Hair follicle dermal papilla cell (primary cell): Measurements from ENCODE around the gene TMEM151B. TPM values are rescaled to one million over a fixed set of nuclear protein-coding genes. Genes with fewer than 3 reads are reported as not detected.

ENCODE experiments used
- total RNA-seq: library from RNA; depleted of rRNA; stranded (reverse); fragments of >200 nt; gene quantifications from 2 replicates; pipeline ENCODE4 v1.2.3, GENCODE V29; 2012

Gene TMEM151B
- not detected in 2 replicates for total RNA-seq

GRCh38 chr6:44269921-44270525 lies at the start of gene TMEM151B:
Gene TMEM151B (plus strand): TSS chr6:44270450. CDS start chr6:44270743, 293 bp downstream.

GRCh38 chr6:44223319-44224028 lies 46.8 kb upstream of the TMEM151B start, which contains the start of gene SLC29A1:
Gene SLC29A1 (plus strand): TSS chr6:44223595. CDS start chr6:44227314, 3,719 bp downstream.

GRCh38 chr6:44246663-44247337 lies 23.4 kb upstream of the TMEM151B start, which contains the start of gene HSP90AB1:
Gene HSP90AB1 (plus strand): TSS chr6:44247101. CDS start chr6:44248630, 1,529 bp downstream.

GRCh38 chr6:44257025-44257752 lies 13.1 kb upstream of the TMEM151B start, which contains the start of gene SLC35B2:
Gene SLC35B2 (minus strand): TSS chr6:44257528. CDS start chr6:44257410, 118 bp downstream.

GRCh38 chr6:44265007-44265721 lies 5.1 kb upstream of the TMEM151B start, which contains the start of gene NFKBIE:
Gene NFKBIE (minus strand): TSS chr6:44265551. CDS start chr6:44265346, 205 bp downstream.

GRCh38 chr6:44312901-44313788 lies 42.9 kb downstream of the TMEM151B start, which contains the start of gene AARS2:
Gene AARS2 (minus strand): TSS chr6:44313347. CDS start chr6:44313323, 24 bp downstream.

GRCh38 chr6:44342489-44342888 lies 72.2 kb downstream of the TMEM151B start, which contains the start of gene SPATS1:
Gene SPATS1 (plus strand): TSS chr6:44342650. CDS start chr6:44343096, 446 bp downstream.

Other genes with a start within 250 kb of the TMEM151B start
- gene MRPL14, start 143.0 kb upstream of the TMEM151B start, total RNA-seq: 37.2 and 42.5 TPM in 2 replicates
- 41.4 and 42.0 TPM in 2 replicates for gene TMEM63B, start 142.9 kb upstream of the TMEM151B start, total RNA-seq
- not detected in 2 replicates for gene CAPN11, start 111.6 kb upstream of the TMEM151B start, total RNA-seq
- gene MYMX, start 53.5 kb upstream of the TMEM151B start, total RNA-seq: not detected in 2 replicates
- 5.8 and 8.4 TPM in 2 replicates for gene SLC29A1, start 46.9 kb upstream of the TMEM151B start, total RNA-seq
- gene HSP90AB1, start 23.3 kb upstream of the TMEM151B start, total RNA-seq: 553 and 574 TPM in 2 replicates
- gene SLC35B2, start 12.9 kb upstream of the TMEM151B start, total RNA-seq: 78.7 and 82.2 TPM in 2 replicates
- 6.0 TPM in 2 replicates for gene NFKBIE, start 4.9 kb upstream of the TMEM151B start, total RNA-seq
- gene AARS2, start 42.9 kb downstream of the TMEM151B start, total RNA-seq: 12.0 and 13.0 TPM in 2 replicates
- gene SPATS1, start 72.2 kb downstream of the TMEM151B start, total RNA-seq: not detected in 2 replicates
- 16.9 and 17.2 TPM in 2 replicates for gene CDC5L, start 117.3 kb downstream of the TMEM151B start, total RNA-seq